Ovary (tissue), 3 donors: ENCODE measurements around the gene CRNKL1.

Source experiments
- CTCF ChIP-seq, 3 donors: fragments of 450-650 bp in 2 of 3; fragments of 200-600 bp in 1 of 3; IDR thresholded peaks; one replicate each; pipeline versions ENCODE4 v1.5.1 to v1.8.0; 2016 to 2022; ENCODE audit warnings: antibody characterized with exemption in 3 of 3, mild to moderate bottlenecking in 1 of 3
- EP300 ChIP-seq: sonication (generic); formaldehyde crosslinking; IDR thresholded peaks from one replicate; pipeline ENCODE4 v1.6.1; 2017; ENCODE audit warnings: antibody characterized with exemption
- POLR2A ChIP-seq: fragments of 450-650 bp; IDR thresholded peaks from one replicate; pipeline ENCODE4 v1.6.1; 2017; ENCODE audit warnings: antibody characterized with exemption, mild to moderate bottlenecking, moderate library complexity
- donor health status: DM: no; HTN: no; CAD: no.

DNA sequence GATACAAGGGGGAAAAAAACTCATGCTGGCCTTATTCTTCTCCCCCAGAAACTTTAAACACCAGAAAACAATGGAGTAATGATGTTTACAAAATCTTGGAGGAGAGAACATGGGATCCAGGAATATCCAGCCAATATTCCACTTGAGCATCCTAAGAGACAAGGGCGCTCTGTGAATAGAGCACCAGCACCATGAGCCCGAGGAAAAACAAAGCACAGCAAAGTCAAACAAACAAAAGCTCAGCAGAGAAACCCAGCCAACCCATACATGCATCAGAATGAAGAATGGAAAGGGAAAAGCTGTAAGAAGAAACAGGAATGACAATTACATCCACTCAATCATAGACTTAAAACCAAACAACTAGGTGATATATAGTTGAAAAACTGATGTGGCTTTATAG lies 39.7 kb downstream of the CRNKL1 start:
- no peak for TF ChIP-seq POLR2A
- TF ChIP-seq CTCF (IDR thresholded peaks at IDR 0.05): no peak
- TF ChIP-seq EP300: no peak
